Stomach (tissue), 4 donors: ENCODE data around the gene PIAS3.

Source experiments
- POLR2A ChIP-seq, 4 donors: fragments of 450-650 bp; IDR thresholded peaks; one replicate each; pipeline ENCODE4 v1.6.1; 2016; ENCODE audit warnings: antibody characterized with exemption in 4 of 4, control low read depth in 2 of 4, mild to moderate bottlenecking in 1 of 4, moderate library complexity in 1 of 4
- POLR2AphosphoS5 ChIP-seq, 3 donors: sonication (generic); formaldehyde crosslinking; IDR thresholded peaks; one replicate each; pipeline ENCODE4 v1.6.1; 2016; ENCODE audit warnings: antibody characterized with exemption in 3 of 3
- TF ChIP-seq, protein P1 (sequence below), 7 experiments: fragments of 450-650 bp in 4 of 7; fragments of 200-600 bp in 3 of 7; sonication (generic) in 3 of 7; IDR thresholded peaks; one replicate each; pipeline ENCODE4 v1.5.1; 2016 to 2019; ENCODE audit warnings: antibody characterized with exemption in 7 of 7, control low read depth in 2 of 7, mild to moderate bottlenecking in 1 of 7

- TF ChIP-seq, protein P1, sequence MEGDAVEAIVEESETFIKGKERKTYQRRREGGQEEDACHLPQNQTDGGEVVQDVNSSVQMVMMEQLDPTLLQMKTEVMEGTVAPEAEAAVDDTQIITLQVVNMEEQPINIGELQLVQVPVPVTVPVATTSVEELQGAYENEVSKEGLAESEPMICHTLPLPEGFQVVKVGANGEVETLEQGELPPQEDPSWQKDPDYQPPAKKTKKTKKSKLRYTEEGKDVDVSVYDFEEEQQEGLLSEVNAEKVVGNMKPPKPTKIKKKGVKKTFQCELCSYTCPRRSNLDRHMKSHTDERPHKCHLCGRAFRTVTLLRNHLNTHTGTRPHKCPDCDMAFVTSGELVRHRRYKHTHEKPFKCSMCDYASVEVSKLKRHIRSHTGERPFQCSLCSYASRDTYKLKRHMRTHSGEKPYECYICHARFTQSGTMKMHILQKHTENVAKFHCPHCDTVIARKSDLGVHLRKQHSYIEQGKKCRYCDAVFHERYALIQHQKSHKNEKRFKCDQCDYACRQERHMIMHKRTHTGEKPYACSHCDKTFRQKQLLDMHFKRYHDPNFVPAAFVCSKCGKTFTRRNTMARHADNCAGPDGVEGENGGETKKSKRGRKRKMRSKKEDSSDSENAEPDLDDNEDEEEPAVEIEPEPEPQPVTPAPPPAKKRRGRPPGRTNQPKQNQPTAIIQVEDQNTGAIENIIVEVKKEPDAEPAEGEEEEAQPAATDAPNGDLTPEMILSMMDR (IDR thresholded peaks at IDR 0.05), result no peak
- TF ChIP-seq POLR2A (IDR thresholded peaks at IDR 0.05) (no peak), POLR2AphosphoS5 (IDR thresholded peaks at IDR 0.05) (no peak)
Measured at GRCh38 chr1:145799806-145800205, 59.1 kb downstream of the PIAS3 start.
